WTC11 (cell line): ENCODE measurements around the gene ADGRF1. TPM values are rescaled to one million over a fixed set of nuclear protein-coding genes. Genes with fewer than 3 reads are reported as not detected.

Experiments used
- ATAC-seq: fragments of 200-7000 bp; cut with Tn5 transposase; 2 replicates; pipeline ENCODE4 v1.10.0; 2021; ENCODE audit warnings: mild to moderate bottlenecking, moderate library complexity
- CTCF ChIA-PET: fragments of 300-600 bp; sonication (Branson Sonifier 250); formaldehyde crosslinking; loops from one replicate; lab custom pipeline; 2021; ENCODE audit warnings: antibody characterized with exemption; lab: Charles Lee
- POLR2A ChIA-PET: fragments of 350-600 bp; sonication (Branson Sonifier 250); formaldehyde crosslinking; loops from one replicate; lab custom pipeline; 2021; ENCODE audit warnings: antibody characterized with exemption; lab: Charles Lee
- DNase-seq: peaks from one replicate; pipeline ENCODE4 v3.0.0; 2021; ENCODE audit warnings: low spot score
- H3K27ac Mint-ChIP-seq: 2 replicates; pipeline ENCODE4 v1.8.0; 2021; ENCODE audit warnings: mixed read lengths
- H3K27me3 Mint-ChIP-seq: 2 replicates; pipeline ENCODE4 v1.8.0; 2021; ENCODE audit warnings: low read depth, mild to moderate bottlenecking, moderate library complexity, mixed read lengths
- H3K36me3 Mint-ChIP-seq: 2 replicates; pipeline ENCODE4 v1.8.0; 2021; ENCODE audit warnings: mixed read lengths
- H3K4me1 Mint-ChIP-seq: 2 replicates; pipeline ENCODE4 v1.8.0; 2022; ENCODE audit warnings: mixed read lengths
- H3K4me3 Mint-ChIP-seq: 2 replicates; pipeline ENCODE4 v1.8.0; 2021; ENCODE audit warnings: mild to moderate bottlenecking, moderate library complexity, mixed read lengths
- H3K9me3 Mint-ChIP-seq: 2 replicates; pipeline ENCODE4 v1.8.0; 2021; ENCODE audit warnings: mixed read lengths
- ATF3 ChIP-seq: sonication (generic); formaldehyde crosslinking; conservative IDR thresholded peaks from 2 replicates; pipeline ENCODE4 v1.8.1; 2022; ENCODE audit warnings: mild to moderate bottlenecking, missing genetic modification reagents
- ATF6 ChIP-seq: sonication (generic); formaldehyde crosslinking; IDR thresholded peaks from 2 replicates; pipeline ENCODE4 v1.8.1; 2023; ENCODE audit warnings: mild to moderate bottlenecking, missing genetic modification reagents
- CBFB ChIP-seq: sonication (generic); formaldehyde crosslinking; IDR thresholded peaks from 2 replicates; pipeline ENCODE4 v1.8.1; 2022; ENCODE audit warnings: mild to moderate bottlenecking, low read depth, missing genetic modification reagents
- CDX4 ChIP-seq: fragments of 250-450 bp; sonication (Bioruptor Pico); IDR thresholded peaks from 2 replicates; pipeline ENCODE4 v1.9.0; 2021; ENCODE audit warnings: moderate library complexity, mild to moderate bottlenecking, inconsistent platforms, borderline replicate concordance
- CREM ChIP-seq: sonication (generic); formaldehyde crosslinking; IDR thresholded peaks from 2 replicates; pipeline ENCODE4 v1.8.1; 2022; ENCODE audit warnings: mild to moderate bottlenecking, missing genetic modification reagents, moderate library complexity
- EMX1 ChIP-seq: fragments of 250-450 bp; sonication (Bioruptor Pico); IDR thresholded peaks from 2 replicates; pipeline ENCODE4 v1.8.0; 2021; ENCODE audit warnings: mild to moderate bottlenecking
- ERG ChIP-seq: fragments of 250-450 bp; sonication (Bioruptor Pico); IDR thresholded peaks from 2 replicates; pipeline ENCODE4 v1.8.0; 2021; ENCODE audit warnings: mild to moderate bottlenecking
- FOXP1 ChIP-seq: sonication (generic); formaldehyde crosslinking; IDR thresholded peaks from 2 replicates; pipeline ENCODE4 v1.8.0; 2022; ENCODE audit warnings: missing genetic modification reagents, mild to moderate bottlenecking, moderate library complexity, borderline replicate concordance
- GRHL2 ChIP-seq: fragments of 250-450 bp; sonication (Bioruptor Pico); IDR thresholded peaks from 2 replicates; pipeline ENCODE4 v1.8.0; 2022; ENCODE audit warnings: mild to moderate bottlenecking, moderate library complexity; ENCODE audit not compliant: insufficient replicate concordance, severe bottlenecking
- JUN ChIP-seq: sonication (generic); formaldehyde crosslinking; IDR thresholded peaks from 2 replicates; pipeline ENCODE4 v1.8.0; 2023; ENCODE audit warnings: mild to moderate bottlenecking, missing genetic modification reagents
- MAX ChIP-seq: sonication (generic); formaldehyde crosslinking; IDR thresholded peaks from 2 replicates; pipeline ENCODE4 v1.8.0; 2022; ENCODE audit warnings: mild to moderate bottlenecking, missing genetic modification reagents
- NR1H2 ChIP-seq: sonication (generic); formaldehyde crosslinking; IDR thresholded peaks from 2 replicates; pipeline ENCODE4 v1.9.0; 2021; ENCODE audit warnings: mild to moderate bottlenecking, moderate library complexity, missing genetic modification reagents
- RELA ChIP-seq: sonication (generic); formaldehyde crosslinking; IDR thresholded peaks from 2 replicates; pipeline ENCODE4 v1.8.1; 2022; ENCODE audit warnings: missing genetic modification reagents, mild to moderate bottlenecking, borderline replicate concordance
- RORB ChIP-seq: fragments of 250-450 bp; sonication (Bioruptor Pico); IDR thresholded peaks from 2 replicates; pipeline ENCODE4 v1.9.0; 2021; ENCODE audit warnings: mild to moderate bottlenecking
- SMAD3 ChIP-seq: sonication (generic); formaldehyde crosslinking; IDR thresholded peaks from 2 replicates; pipeline ENCODE4 v1.8.0; 2022; ENCODE audit warnings: missing genetic modification reagents, mild to moderate bottlenecking, borderline replicate concordance
- SMAD4 ChIP-seq: sonication (generic); formaldehyde crosslinking; IDR thresholded peaks from 2 replicates; pipeline ENCODE4 v1.8.0; 2022; ENCODE audit warnings: mild to moderate bottlenecking, missing genetic modification reagents
- ZNF138 ChIP-seq: sonication (generic); formaldehyde crosslinking; conservative IDR thresholded peaks from 2 replicates; pipeline ENCODE4 v1.8.1; 2022; ENCODE audit warnings: mild to moderate bottlenecking, moderate library complexity, missing genetic modification reagents
- ZNF281 ChIP-seq: sonication (generic); formaldehyde crosslinking; IDR thresholded peaks from 2 replicates; pipeline ENCODE4 v1.8.0; 2023; ENCODE audit warnings: mild to moderate bottlenecking, missing genetic modification reagents
- ZNF416 ChIP-seq: fragments of 250-450 bp; sonication (Bioruptor Pico); IDR thresholded peaks from 2 replicates; pipeline ENCODE4 v1.9.0; 2021; ENCODE audit warnings: mild to moderate bottlenecking, inconsistent platforms
- ZNF425 ChIP-seq: fragments of 250-450 bp; sonication (Bioruptor Pico); conservative IDR thresholded peaks from 2 replicates; pipeline ENCODE4 v1.9.0; 2021; ENCODE audit warnings: mild to moderate bottlenecking
- ZNF532 ChIP-seq: fragments of 250-450 bp; sonication (Bioruptor Pico); IDR thresholded peaks from 2 replicates; pipeline ENCODE4 v1.9.0; 2021; ENCODE audit warnings: mild to moderate bottlenecking, borderline replicate concordance
- total RNA-seq: library from RNA; stranded (reverse); gene quantifications from 3 replicates; pipeline ENCODE4 v1.2.3, GENCODE V29; 2021

Gene ADGRF1
- total RNA-seq, 1 experiment from 2014 or later: 0.26 TPM

GRCh38 chr6:47070461-47070860 lies 28.3 kb upstream of the ADGRF1 start:
- no peak for ATAC-seq
- Mint-ChIP-seq H3K4me3 (no peak overlapping the region), H3K27me3 (no peaks in the 10 kb centered on the region), H3K9me3 (peaks cover 21% of the 10 kb centered on the region), H3K27ac (no peak overlapping the region), H3K36me3 (peaks cover 6% of the 10 kb centered on the region; the same call in 1 of the 2 replicates), H3K4me1 (no peaks in the 10 kb centered on the region)
- POLR2A ChIA-PET: no interaction called here
- CTCF ChIA-PET: no interaction called here
- DNase-seq: no peak
- no peak for TF ChIP-seq ATF3 (CRISPR knock-in tag)
- no peak for TF ChIP-seq RELA (CRISPR knock-in tag)
- TF ChIP-seq FOXP1 (CRISPR knock-in tag): no peak
- TF ChIP-seq RORB (CRISPR knock-in tag): no peak
- TF ChIP-seq GRHL2: no peak
- TF ChIP-seq MAX (CRISPR knock-in tag): no peak
- no peak for TF ChIP-seq SMAD3 (CRISPR knock-in tag)
- no peak for TF ChIP-seq EMX1
- TF ChIP-seq NR1H2: no peak

- DNase-seq: no peak
Measured at GRCh38 chr6:47069156-47069555, 27.0 kb upstream of the ADGRF1 start.

More at GRCh38 chr6:47069156-47069555, 27.0 kb upstream of the ADGRF1 start:
- no peak overlapping the region for H3K4me3 Mint-ChIP-seq
- ChIA-PET POLR2A (no interaction called here), CTCF (no interaction called here)
- H3K9me3 Mint-ChIP-seq: peaks cover 21% of the 10 kb centered on the region
- no peaks in the 10 kb centered on the region for H3K27me3 Mint-ChIP-seq
- ATAC-seq: no peak
- H3K27ac Mint-ChIP-seq: no peak overlapping the region
- peaks cover 6% of the 10 kb centered on the region; the same call in 1 of the 2 replicates for H3K36me3 Mint-ChIP-seq
- TF ChIP-seq ZNF425 (CRISPR knock-in tag): no peak
- no peak for TF ChIP-seq SMAD4 (CRISPR knock-in tag)
- no peak for TF ChIP-seq ZNF416 (CRISPR knock-in tag)
- no peak for TF ChIP-seq JUN (CRISPR knock-in tag)
- no peak for TF ChIP-seq ERG
- TF ChIP-seq ATF6: no peak
- TF ChIP-seq CDX4 (CRISPR knock-in tag): no peak
- no peak for TF ChIP-seq ZNF281 (CRISPR knock-in tag)
- no peak for TF ChIP-seq CBFB (CRISPR knock-in tag)
- TF ChIP-seq CREM (CRISPR knock-in tag): no peak
- no peak for TF ChIP-seq RORB (CRISPR knock-in tag)
- TF ChIP-seq GRHL2: no peak
- no peak for TF ChIP-seq ZNF532 (CRISPR knock-in tag)
- no peak for TF ChIP-seq ZNF138
- H3K4me1 Mint-ChIP-seq: peaks cover 2% of the 10 kb centered on the region
